ENCODE results near the gene DGCR6L. TPM values are rescaled to one million over a fixed set of nuclear protein-coding genes. Genes with fewer than 3 reads are reported as not detected.
"Not testable (repeated sequence)": the region's sequence is repeated elsewhere in the genome, so short reads cannot be mapped to it uniquely, and the experiment has no call there.

The DGCR6L gene
- total RNA-seq, 4 donors from 2014 or later, result 56.2 to 81.0 (median 79.3) TPM

- H3K4me3 ChIP-seq (ENCODE audit: low read depth, poor library complexity, severe bottlenecking), result peak overlapping the region; percentile 89
- TF ChIP-seq CTCF (IDR thresholded peaks at IDR 0.05), result no peak
- peak; percentile 14 to 83 for DNase-seq (ENCODE audit: low spot score in 2 of 2)
- 3 to 8% methylated on average over 16 to 32 of the region's 32 CpGs for WGBS, 2 donors
- intact Hi-C loops (cut with DNase I; ENCODE audit: low total_unique reads), result no loop called here
Observed at GRCh38 chr22:20319041-20319744, 667 bp downstream of the DGCR6L start.

- intact Hi-C loops (cut with DNase I; ENCODE audit: low total_unique reads); H3K4me3 ChIP-seq (ENCODE audit: low read depth, poor library complexity, severe bottlenecking): not testable (repeated sequence)
- DNase-seq (ENCODE audit: low spot score in 2 of 2), result peak; percentile 7 to 28
- 54 to 60% methylated on average over 6 of the region's 6 CpGs for WGBS, 2 donors
Observed at GRCh38 chr22:20318043-20318688, 1.7 kb downstream of the DGCR6L start.

- intact Hi-C loops (cut with DNase I; ENCODE audit: low total_unique reads); H3K4me3 ChIP-seq (ENCODE audit: low read depth, poor library complexity, severe bottlenecking): not testable (repeated sequence)
- WGBS, 2 donors, result 52 to 54% methylated on average over 8 of the region's 8 CpGs
- peak; percentile 12 to 56 for DNase-seq (ENCODE audit: low spot score in 2 of 2)
Observed at GRCh38 chr22:20317402-20318042, 2.3 kb downstream of the DGCR6L start.

- intact Hi-C loops (cut with DNase I; ENCODE audit: low total_unique reads), result no loop called here
- 86 to 88% methylated on average over 8 of the region's 8 CpGs for WGBS, 2 donors
- no peak for TF ChIP-seq CTCF (IDR thresholded peaks at IDR 0.05)
- no peak for TF ChIP-seq POLR2A (IDR thresholded peaks at IDR 0.05)
- DNase-seq (ENCODE audit: low spot score in 2 of 2), result peak; percentile 10 to 36
- H3K4me3 ChIP-seq (ENCODE audit: low read depth, poor library complexity, severe bottlenecking), result no peak overlapping the region
Observed at GRCh38 chr22:20316844-20317401, 2.9 kb downstream of the DGCR6L start.

DNA sequence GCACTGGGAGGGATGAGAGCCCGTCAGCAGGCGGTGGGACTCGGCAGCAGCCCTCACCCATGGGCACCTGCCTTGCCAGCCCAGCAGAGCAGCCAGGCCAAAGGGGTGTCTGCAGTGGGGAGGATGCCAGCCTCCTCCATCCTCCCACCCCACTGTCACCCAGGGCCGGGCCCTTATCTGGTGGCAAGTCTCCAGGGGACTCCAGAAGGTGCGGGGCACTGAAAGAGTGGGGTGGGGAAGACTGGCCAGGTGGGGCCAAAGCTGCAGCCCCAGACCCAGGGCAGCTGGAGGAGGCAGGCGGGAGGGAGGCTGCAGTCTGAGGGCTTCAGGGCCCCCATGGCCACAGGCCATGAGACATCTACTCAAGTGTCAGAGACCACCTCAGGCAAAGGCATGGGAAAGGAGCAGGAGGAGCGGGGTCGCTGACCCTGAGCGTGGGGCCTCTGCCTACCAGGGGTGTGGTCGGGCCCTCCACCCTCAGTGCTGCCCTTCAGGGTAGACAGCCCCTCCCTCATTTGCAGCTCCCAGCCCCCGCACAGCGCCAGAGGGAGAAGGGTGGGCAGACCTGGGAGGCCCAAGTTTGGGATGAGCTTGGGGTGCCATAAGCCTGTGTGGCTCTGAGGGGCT, 3.5 kb downstream of the DGCR6L start:
- H3K4me3 ChIP-seq (ENCODE audit: low read depth, poor library complexity, severe bottlenecking), result no peak overlapping the region
- 87 to 90% methylated on average over 9 of the region's 12 CpGs for WGBS, 2 donors
- no peak for TF ChIP-seq POLR2A (IDR thresholded peaks at IDR 0.05)
- no peak for TF ChIP-seq CTCF (IDR thresholded peaks at IDR 0.05)
- DNase-seq (ENCODE audit: low spot score in 2 of 2), result peak; percentile 12 to 70
- intact Hi-C loops (cut with DNase I; ENCODE audit: low total_unique reads), result no loop called here

DNA sequence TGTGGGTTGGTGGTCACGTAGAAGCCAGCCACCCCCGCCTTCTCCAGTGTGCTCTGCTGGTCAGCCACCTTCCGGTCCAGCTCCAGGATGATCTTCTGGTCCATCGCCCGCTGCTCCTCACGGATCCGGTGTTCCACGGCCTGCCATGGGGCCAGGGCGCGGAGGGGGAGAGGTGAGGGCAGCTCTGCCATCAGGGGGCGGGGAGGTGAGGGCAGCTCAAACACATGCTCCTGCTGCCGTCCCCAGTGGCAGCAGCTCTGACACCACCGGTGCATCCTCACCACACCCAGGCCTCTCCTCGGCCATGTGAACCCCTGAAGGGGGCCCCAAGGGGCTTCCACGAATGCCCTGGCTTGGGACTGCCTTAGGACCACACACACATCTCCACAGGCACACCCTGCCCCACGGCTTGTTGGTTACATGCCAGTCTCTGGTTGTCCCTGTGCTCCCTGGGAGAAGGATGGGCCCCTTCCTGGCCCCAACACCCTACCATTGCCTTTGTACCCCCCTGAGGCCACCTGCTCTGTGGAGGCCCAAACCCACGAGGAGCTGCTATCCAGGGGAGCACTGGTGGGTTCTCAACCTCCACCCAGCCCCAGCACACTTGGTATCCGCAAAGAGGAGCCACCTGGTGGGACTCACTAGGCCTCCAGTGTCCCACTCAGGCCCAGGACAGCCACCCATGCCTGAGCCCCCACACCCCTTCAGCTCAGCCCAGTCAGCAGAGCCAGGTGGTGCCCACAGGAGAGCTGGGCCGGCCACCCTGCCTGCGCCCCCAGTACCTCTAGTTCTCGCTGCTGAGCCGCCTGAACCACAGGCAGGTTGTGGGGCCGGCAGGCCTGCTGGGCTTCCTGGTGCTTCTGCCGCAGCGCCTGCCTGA, 4.3 kb downstream of the DGCR6L start:
- intact Hi-C loops (cut with DNase I; ENCODE audit: low total_unique reads), result no loop called here
- WGBS, 2 donors, result 80 to 87% methylated on average over 11 to 21 of the region's 25 CpGs
- no peak overlapping the region for H3K4me3 ChIP-seq (ENCODE audit: low read depth, poor library complexity, severe bottlenecking)
- TF ChIP-seq CTCF (IDR thresholded peaks at IDR 0.05) (no peak), POLR2A (IDR thresholded peaks at IDR 0.05) (no peak)
- peak; percentile 9 to 80 for DNase-seq (ENCODE audit: low spot score in 2 of 2)

- H3K4me3 ChIP-seq (ENCODE audit: low read depth, poor library complexity, severe bottlenecking); intact Hi-C loops (cut with DNase I; ENCODE audit: low total_unique reads): not testable (repeated sequence)
- DNase-seq (ENCODE audit: low spot score in 2 of 2), result peak; percentile 3 to 73
- WGBS, 2 donors, result 87 to 91% methylated on average over 6 to 11 of the region's 12 CpGs
Observed at GRCh38 chr22:20314741-20315336, 5.0 kb downstream of the DGCR6L start.

DNA sequence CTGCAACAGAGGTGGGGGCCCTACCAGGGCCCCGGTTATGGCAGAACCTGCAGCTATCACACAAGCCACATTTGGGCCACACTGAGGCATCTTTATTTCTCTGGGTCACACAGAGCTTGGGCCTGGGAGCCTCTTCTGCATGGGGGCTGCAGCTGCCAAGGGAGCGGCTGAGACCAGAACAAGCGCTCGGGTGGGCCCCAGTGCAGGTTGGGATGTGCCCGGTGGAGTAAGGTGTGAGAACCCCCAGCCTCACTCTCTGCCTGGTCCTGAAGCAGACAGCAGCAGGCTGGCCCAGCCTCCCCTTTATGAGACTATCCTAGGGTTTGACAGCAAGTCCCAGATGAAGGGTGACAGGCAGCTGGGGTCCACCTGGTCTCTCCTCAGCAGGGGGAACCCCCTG, 5.7 kb downstream of the DGCR6L start:
- 100% methylated on average over 4 of the region's 5 CpGs; no CpG with 5 or more reads in 1 of the 2 donors for WGBS, 2 donors
- DNase-seq (ENCODE audit: low spot score in 2 of 2), result peak; percentile 7 to 15

More for the DNA sequence above, 5.7 kb downstream of the DGCR6L start:
- H3K4me3 ChIP-seq (ENCODE audit: low read depth, poor library complexity, severe bottlenecking); intact Hi-C loops (cut with DNase I; ENCODE audit: low total_unique reads): not testable (repeated sequence)

Measured in lower leg skin (tissue), 4 donors.